H7 (cell line): ENCODE results near the gene PROM1. TPM values are rescaled to one million over a fixed set of nuclear protein-coding genes. Genes with fewer than 3 reads are reported as not detected.

Experiments used
- DNase-seq: peaks from one replicate; pipeline ENCODE4 v3.0.0; 2012
- H3K27me3 ChIP-seq: 2 replicates; pipeline ENCODE4 v1.6.0; 2011; ENCODE audit warnings: mild to moderate bottlenecking, low read length; ENCODE audit not compliant: control insufficient read depth, insufficient read depth
- H3K36me3 ChIP-seq: replicated peaks from 2 replicates; pipeline ENCODE4 v1.5.1; 2011; ENCODE audit warnings: low read length; ENCODE audit not compliant: control insufficient read depth, insufficient read depth
- H3K4me3 ChIP-seq: 2 replicates; pipeline ENCODE4 v1.5.1; 2011; ENCODE audit warnings: low read depth, mild to moderate bottlenecking, control low read depth, low read length, moderate library complexity; ENCODE audit not compliant: insufficient read depth
- total RNA-seq: library from RNA; depleted of rRNA; stranded (reverse); fragments of >200 nt; shearing (Covaris generic); gene quantifications from 2 replicates; pipeline ENCODE4 v1.2.3, GENCODE V29; 2014

PROM1 gene
- total RNA-seq, 1 experiment from 2014 or later = 42.3 TPM

DNA sequence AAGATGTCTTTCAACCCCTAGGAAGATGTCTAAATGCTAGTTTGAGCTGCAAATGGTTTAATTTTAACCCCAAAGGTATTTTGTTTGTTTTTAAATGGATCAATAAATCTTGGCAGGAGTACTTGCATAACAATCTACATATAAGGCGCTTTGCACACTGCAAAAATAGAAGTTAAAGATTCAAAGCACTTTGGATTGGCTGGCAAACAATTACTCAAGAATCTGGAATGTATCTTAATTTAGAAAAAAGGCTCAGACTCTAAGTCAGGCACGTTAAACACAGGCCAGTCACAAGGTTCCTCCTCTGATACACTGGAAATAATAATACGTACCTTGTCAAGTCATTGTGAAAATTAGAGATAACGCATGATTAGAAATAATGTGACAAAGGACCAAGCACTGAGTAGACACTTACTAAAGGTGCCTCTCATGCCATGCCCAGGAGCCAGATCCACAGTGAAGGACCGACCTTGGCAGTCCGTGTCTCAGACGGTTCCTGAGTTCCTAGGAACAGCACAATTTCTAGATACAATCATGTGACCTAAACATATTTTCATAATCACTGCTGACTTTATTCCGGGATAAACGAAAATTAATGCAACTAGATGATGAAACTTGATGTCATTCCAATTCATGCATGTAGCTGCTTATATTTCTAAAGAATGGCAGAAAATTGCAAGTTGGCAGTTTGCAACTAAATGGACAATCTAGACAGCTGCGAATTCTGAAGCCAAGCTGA, 49.6 kb downstream of the PROM1 start:
- Histone ChIP-seq H3K36me3 (no peaks in the 10 kb centered on the region), H3K4me3 (no peak overlapping the region), H3K27me3 (no peaks in the 10 kb centered on the region)
- DNase-seq = no peak

DNA sequence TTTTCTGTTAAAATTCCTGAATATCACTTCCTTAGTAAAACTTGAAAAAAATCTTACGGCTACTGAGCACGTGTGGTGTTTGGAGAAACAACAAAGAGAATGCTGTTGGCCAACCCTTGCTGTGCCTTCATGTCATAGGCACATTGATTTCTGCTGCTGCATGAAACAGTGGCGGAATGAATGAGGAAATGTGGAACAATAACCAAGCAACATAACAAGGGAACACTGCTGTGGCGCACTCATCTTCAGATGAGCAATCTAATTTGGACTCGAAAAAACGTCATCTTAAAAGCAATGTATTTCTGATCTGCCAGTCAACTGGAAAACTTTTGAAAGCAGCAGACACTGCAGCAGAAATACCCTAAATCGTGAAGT, 51.4 kb downstream of the PROM1 start:
- no peaks in the 10 kb centered on the region for H3K36me3 ChIP-seq
- DNase-seq = no peak
- no peak overlapping the region for H3K4me3 ChIP-seq
- no peaks in the 10 kb centered on the region for H3K27me3 ChIP-seq

GRCh38 chr4:16031546-16032395, 52.1 kb downstream of the PROM1 start:
- Histone ChIP-seq H3K27me3 (no peaks in the 10 kb centered on the region), H3K4me3 (no peak overlapping the region), H3K36me3 (no peaks in the 10 kb centered on the region)
- DNase-seq = no peak

GRCh38 chr4:16029886-16030285, 53.9 kb downstream of the PROM1 start:
- Histone ChIP-seq H3K27me3 (no peaks in the 10 kb centered on the region), H3K4me3 (no peak overlapping the region), H3K36me3 (peaks cover 3% of the 10 kb centered on the region)
- DNase-seq = no peak

- DNase-seq = no peak
- H3K36me3 ChIP-seq = peaks cover 6% of the 10 kb centered on the region
- H3K4me3 ChIP-seq = no peak overlapping the region
- H3K27me3 ChIP-seq = no peaks in the 10 kb centered on the region
These were observed 54.6 kb downstream of the PROM1 start for GRCh38 chr4:16029262-16029661.

GRCh38 chr4:16027626-16028025, 56.2 kb downstream of the PROM1 start:
- Histone ChIP-seq H3K27me3 (no peaks in the 10 kb centered on the region), H3K4me3 (no peak overlapping the region), H3K36me3 (peaks cover 14% of the 10 kb centered on the region)
- DNase-seq = no peak

DNA sequence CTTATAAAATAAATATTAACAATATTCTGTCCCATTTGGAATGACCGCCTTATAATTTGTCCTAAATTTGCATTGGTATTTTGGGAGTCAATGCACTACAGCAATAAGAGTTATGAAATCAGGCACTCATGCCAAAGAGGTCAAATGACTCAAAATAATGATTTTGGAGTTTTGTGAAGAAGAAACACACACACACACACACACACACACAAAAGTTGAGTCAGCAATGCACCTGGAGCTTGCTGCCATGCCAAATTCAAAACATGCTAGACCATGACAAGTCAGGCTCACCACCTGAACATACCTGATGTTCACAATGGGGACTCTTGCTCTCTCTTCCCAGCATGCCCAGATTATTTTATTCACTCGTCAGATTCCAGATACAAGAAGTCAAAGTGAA, 56.7 kb downstream of the PROM1 start:
- Histone ChIP-seq H3K4me3 (no peak overlapping the region), H3K36me3 (peaks cover 16% of the 10 kb centered on the region), H3K27me3 (no peaks in the 10 kb centered on the region)
- no peak for DNase-seq

GRCh38 chr4:16026160-16026761, 57.6 kb downstream of the PROM1 start:
- peaks cover 21% of the 10 kb centered on the region for H3K36me3 ChIP-seq
- peak; percentile 39 for DNase-seq
- H3K27me3 ChIP-seq = no peaks in the 10 kb centered on the region
- no peak overlapping the region for H3K4me3 ChIP-seq

DNA sequence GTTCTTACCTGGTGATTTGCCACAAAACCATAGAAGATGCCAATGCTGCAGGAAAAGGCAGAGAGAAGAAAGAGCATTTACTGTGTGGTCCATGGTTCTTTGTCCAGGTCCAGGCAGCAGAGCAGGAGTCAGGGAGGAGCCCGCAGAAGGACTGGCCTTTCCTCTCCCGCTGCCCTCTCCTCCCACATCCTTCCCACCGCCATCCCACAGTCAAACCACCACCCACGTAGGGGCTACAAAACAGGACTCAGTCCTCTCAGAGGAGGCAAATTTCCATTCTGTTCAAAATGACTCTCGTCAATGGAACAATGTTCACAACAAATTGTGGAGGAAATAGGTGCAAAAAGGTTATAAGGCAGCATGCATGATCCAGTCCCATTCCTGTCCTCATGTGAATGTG, 58.6 kb downstream of the PROM1 start:
- Histone ChIP-seq H3K36me3 (peaks cover 21% of the 10 kb centered on the region), H3K27me3 (no peaks in the 10 kb centered on the region), H3K4me3 (no peak overlapping the region)
- no peak for DNase-seq

GRCh38 chr4:16023776-16024408, 59.9 kb downstream of the PROM1 start:
- Histone ChIP-seq H3K36me3 (peaks cover 21% of the 10 kb centered on the region), H3K27me3 (no peaks in the 10 kb centered on the region), H3K4me3 (no peak overlapping the region)
- no peak for DNase-seq

DNA sequence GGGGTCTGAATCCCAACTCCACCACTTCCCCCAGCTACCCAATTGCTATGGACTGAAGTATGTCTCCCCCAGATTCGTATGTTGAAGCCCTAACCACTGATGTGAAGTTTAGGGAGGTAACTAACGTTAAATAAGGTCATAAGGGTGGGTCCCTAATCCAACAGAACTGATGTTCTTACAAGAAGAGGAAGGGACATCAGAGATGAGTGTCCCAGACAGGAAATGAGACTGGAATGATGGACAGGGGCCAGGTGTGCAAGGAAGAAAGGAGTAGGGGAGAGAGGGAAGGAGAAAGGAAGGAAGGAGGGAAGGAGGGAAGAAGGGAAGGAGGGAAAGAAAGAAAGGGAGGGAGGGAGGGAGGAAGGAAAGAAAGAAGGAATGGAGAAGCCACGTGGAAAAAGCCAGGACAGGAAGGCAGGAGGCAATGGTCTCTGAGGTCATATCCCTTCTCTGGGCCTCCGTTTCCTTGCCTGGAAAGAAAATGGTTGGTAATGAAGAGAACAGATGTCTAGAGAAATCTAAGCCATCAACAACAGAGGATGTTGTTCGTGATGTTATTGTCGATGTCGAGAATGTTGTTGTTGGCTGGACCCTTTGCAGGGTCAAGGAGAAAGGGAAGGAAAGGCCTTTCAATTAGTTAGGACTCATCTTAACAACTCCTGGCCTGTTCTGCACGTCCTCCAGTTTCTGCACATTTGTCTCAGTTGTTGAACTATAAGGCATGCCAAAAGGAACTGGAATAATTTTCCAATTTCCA, 61.8 kb downstream of the PROM1 start:
- H3K4me3 ChIP-seq = no peak overlapping the region
- peaks cover 26% of the 10 kb centered on the region for H3K36me3 ChIP-seq
- H3K27me3 ChIP-seq = no peaks in the 10 kb centered on the region
- no peak for DNase-seq

GRCh38 chr4:16019649-16020048, 64.2 kb downstream of the PROM1 start:
- peaks cover 27% of the 10 kb centered on the region for H3K36me3 ChIP-seq
- H3K27me3 ChIP-seq = no peaks in the 10 kb centered on the region
- H3K4me3 ChIP-seq = no peak overlapping the region
- DNase-seq = no peak

DNA sequence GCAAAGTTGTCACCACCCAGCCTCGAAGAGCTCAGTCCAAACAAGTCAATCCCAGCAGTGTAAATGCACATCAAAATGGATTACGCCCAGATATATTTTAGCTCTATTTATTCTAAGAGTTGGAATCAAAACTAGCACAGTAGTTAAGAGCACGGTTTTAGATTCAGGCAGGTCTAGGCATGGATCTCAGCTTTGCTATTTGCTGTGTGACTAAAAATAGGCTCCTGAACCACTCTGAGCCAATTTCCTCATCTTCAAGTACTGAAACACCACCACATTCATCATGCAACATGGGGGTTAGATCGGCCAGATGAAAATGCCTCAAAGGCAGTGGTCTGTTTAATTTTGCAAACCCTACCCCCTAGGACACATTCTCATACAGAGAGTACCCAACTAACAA, 65.0 kb downstream of the PROM1 start:
- Histone ChIP-seq H3K27me3 (no peaks in the 10 kb centered on the region), H3K4me3 (no peak overlapping the region), H3K36me3 (peaks cover 25% of the 10 kb centered on the region)
- DNase-seq = no peak

- no peak for DNase-seq
- peaks cover 23% of the 10 kb centered on the region for H3K36me3 ChIP-seq
- no peak overlapping the region for H3K4me3 ChIP-seq
- no peaks in the 10 kb centered on the region for H3K27me3 ChIP-seq
These were observed 65.7 kb downstream of the PROM1 start for GRCh38 chr4:16018061-16018676.
